WI38 (cell line): ENCODE results near the gene LRRTM3.

ENCODE experiments used
- H3K4me3 ChIP-seq: 2 replicates; pipeline ENCODE4 v1.5.1; 2011; ENCODE audit warnings: low read depth, mild to moderate bottlenecking, control low read depth, low read length
- CTCF ChIP-seq: IDR thresholded peaks from 2 replicates; pipeline ENCODE4 v1.5.1; 2012; ENCODE audit warnings: low read depth, mild to moderate bottlenecking, control low read depth, low read length

Gene LRRTM3

GRCh38 chr10:66931949-66932343 lies 6.1 kb downstream of the LRRTM3 start:
- TF ChIP-seq CTCF = no peak

GRCh38 chr10:66934711-66935110 lies 8.9 kb downstream of the LRRTM3 start:
- no peak overlapping the region for H3K4me3 ChIP-seq
- no peak for TF ChIP-seq CTCF

More at GRCh38 chr10:66931949-66932343, 6.1 kb downstream of the LRRTM3 start:
- H3K4me3 ChIP-seq = no peak overlapping the region

GRCh38 chr10:66940965-66941364 lies 15.1 kb downstream of the LRRTM3 start:
- no peak for TF ChIP-seq CTCF
- H3K4me3 ChIP-seq = no peak overlapping the region

GRCh38 chr10:66941491-66941890 lies 15.7 kb downstream of the LRRTM3 start:
- no peak overlapping the region for H3K4me3 ChIP-seq
- TF ChIP-seq CTCF = no peak

- no peak for TF ChIP-seq CTCF
- no peak overlapping the region for H3K4me3 ChIP-seq
These were observed 16.6 kb downstream of the LRRTM3 start for GRCh38 chr10:66942407-66942806.

- H3K4me3 ChIP-seq = no peak overlapping the region
- no peak for TF ChIP-seq CTCF
These were observed 17.8 kb downstream of the LRRTM3 start for GRCh38 chr10:66943590-66943989.

GRCh38 chr10:66951896-66952295 lies 26.1 kb downstream of the LRRTM3 start:
- H3K4me3 ChIP-seq = no peak overlapping the region
- no peak for TF ChIP-seq CTCF
